ENCODE data around the gene SLC6A17. TPM values are rescaled to one million over a fixed set of nuclear protein-coding genes. Genes with fewer than 3 reads are reported as not detected.

The SLC6A17 gene
- total RNA-seq, 1 donor from 2014 or later: 0.28 TPM

- no peak for ATAC-seq
These were observed 73.3 kb downstream of the SLC6A17 start for GRCh38 chr1:110223581-110223980.

- ATAC-seq: no peak
These were observed 74.1 kb downstream of the SLC6A17 start for GRCh38 chr1:110224240-110224995.

- ATAC-seq: no peak
These were observed 74.9 kb downstream of the SLC6A17 start for GRCh38 chr1:110225212-110225611.

- no peak for ATAC-seq
These were observed 75.6 kb downstream of the SLC6A17 start for GRCh38 chr1:110225756-110226404.

GRCh38 chr1:110227774-110228173 lies 77.5 kb downstream of the SLC6A17 start:
- ATAC-seq: no peak

- no peak for ATAC-seq
These were observed 78.1 kb downstream of the SLC6A17 start for GRCh38 chr1:110228381-110228780.

GRCh38 chr1:110228869-110229268 lies 78.6 kb downstream of the SLC6A17 start:
- peak; percentile 39 for ATAC-seq

- peak; percentile 81 for ATAC-seq
These were observed 79.2 kb downstream of the SLC6A17 start for GRCh38 chr1:110229348-110230001.

- no peak for ATAC-seq
These were observed 80.3 kb downstream of the SLC6A17 start for GRCh38 chr1:110230381-110231199.

GRCh38 chr1:110233861-110234260 lies 83.6 kb downstream of the SLC6A17 start:
- ATAC-seq: no peak

- ATAC-seq: no peak
These were observed 84.4 kb downstream of the SLC6A17 start for GRCh38 chr1:110234691-110235090.

GRCh38 chr1:110235181-110235833 lies 85.0 kb downstream of the SLC6A17 start:
- no peak for ATAC-seq

GRCh38 chr1:110235834-110236682 lies 85.8 kb downstream of the SLC6A17 start:
- peak; percentile 92 for ATAC-seq

- ATAC-seq: no peak
These were observed 87.3 kb downstream of the SLC6A17 start for GRCh38 chr1:110237386-110238152.

- ATAC-seq: no peak
These were observed 89.4 kb downstream of the SLC6A17 start for GRCh38 chr1:110239441-110240430.

- no peak for ATAC-seq
These were observed 90.3 kb downstream of the SLC6A17 start for GRCh38 chr1:110240476-110241210.

GRCh38 chr1:110241516-110241915 lies 91.2 kb downstream of the SLC6A17 start:
- ATAC-seq: no peak

- ATAC-seq: no peak
These were observed 91.8 kb downstream of the SLC6A17 start for GRCh38 chr1:110242062-110242461.

All from esophagus mucosa (tissue), 1 donor.